Measurements from ENCODE around the gene GART.
A peak's percentile ranks its signal among the peaks of the same experiment; 100 is the strongest.
"Not testable (repeated sequence)": the region's sequence is repeated elsewhere in the genome, so short reads cannot be mapped to it uniquely, and the experiment has no call there.

GART gene

DNA sequence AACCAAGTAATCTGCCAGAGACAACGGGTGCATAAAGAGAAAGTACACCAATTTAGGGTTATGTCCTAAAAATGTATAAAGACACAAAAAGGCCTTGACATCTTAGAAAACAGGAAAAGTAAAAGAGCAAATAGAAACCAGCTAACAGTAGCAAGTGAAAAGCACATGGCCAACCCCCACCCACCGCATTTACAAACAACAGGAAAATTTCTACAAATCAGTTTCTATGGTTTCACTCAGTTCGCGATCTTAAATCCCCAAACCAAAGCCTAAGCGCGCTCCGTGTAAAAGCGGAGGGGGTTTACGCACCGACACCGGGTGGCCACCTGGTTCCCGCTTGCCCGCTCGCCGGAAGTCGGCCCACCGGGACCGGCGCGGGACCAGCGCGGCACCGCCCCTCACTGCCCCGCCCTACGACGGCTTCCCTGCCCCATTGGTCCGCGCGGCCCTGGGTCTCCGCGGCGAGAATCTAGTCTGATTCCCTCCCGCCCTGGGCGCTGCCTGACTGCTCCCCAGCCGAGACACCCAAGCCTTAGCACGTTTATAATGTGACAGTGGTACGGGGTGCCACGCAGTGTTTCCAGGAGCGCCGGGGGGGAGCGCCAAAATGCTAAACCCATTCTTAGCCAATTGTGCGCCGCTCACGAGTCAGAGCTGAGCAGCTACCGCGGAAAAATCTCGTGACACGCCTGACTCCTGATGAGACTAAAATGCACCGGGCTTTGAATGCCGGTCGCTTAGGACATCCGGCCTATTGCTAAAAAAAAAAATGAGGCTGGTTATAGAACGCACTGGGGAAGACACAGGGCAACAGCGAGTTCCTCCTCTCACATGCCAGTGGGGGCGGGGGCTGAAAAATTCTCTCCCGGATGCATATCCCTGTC lies at the start of gene GART:
Gene GART (minus strand): TSS at position 362 of the 884 bp plus-strand sequence. CDS start 2,802 bp downstream, outside the sequence.
- peak; percentile 9 for DNase-seq

DNA sequence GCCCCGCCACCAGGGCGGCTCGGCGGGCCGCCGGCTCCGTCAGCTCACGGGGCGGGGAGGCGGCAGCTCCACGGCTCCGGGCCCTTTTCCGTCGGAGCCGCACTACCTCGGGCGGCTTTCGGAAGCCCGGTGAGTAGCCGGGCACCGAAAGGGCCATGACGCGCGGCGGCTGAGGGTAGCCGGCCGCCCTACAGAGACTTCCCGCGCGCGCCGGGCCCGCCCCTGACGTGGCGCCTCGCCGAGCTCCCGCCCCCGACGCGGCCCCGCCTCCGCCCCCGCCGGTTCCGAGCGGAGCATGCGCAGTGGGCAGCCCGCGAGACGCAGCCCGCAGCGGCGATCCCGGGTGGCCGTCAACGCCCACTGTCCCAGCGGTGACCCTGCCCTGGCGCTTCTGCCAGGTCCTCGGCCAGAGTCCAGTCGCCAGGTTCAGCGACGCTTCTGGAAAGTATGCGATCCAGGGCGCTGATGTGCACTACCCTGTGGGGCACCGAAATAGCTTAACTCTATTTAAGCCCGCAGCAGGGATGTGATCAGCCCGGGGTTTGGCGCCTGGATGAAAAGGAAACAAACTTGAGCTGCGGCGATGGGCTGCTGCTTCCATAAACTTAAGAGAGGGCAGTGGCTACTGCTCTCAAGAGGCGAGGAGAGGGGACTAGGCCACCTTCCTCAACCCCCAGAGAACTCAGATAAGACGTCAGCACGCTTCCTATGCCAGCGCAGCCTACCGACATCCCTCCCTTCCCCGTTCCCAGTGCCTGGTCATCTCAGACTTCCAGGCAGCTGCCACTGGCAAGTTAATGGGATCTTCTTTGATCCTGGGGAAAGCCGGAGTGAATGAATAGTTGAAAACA lies 46.8 kb upstream of the GART start, which contains the start of gene DONSON:
Gene DONSON (minus strand): TSS at position 200 of the 851 bp plus-strand sequence. CDS start 43 bp downstream, at position 157.
- DNase-seq, result no peak

DNA sequence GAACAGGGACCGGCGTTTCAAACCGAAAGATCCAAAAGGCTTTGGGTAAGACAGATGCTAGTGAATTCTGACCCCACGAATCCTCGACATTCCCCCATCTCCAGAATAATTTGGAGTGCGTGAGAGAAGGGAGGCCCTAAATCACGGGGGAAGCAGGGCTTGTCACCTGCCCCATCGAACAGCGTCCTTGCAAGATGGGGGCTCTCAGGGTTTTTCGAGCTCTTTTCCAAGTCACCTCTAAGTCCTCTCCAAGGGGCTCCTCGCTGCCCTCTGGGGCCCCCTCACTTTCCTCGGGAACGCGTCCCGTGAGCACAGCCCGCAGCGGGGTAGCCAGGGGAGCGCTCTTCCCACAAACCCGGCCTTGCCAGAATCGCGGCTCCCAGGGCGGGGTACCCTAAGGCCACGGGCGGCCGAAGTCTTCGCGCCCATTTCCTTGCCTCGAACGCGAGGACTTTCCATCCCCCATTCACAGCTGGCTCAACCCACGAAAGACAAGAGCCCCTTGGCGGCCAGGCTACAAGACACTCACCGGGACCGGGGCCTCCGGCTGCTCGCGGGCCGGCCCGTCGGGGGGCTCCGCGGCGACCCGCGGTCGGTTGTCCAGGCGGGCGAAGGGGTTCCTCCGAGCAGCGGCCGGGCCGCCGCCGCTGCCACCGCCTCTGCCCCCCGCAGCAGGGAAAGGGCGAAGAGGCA lies 46.0 kb upstream of the GART start:
- DNase-seq, result no peak

DNA sequence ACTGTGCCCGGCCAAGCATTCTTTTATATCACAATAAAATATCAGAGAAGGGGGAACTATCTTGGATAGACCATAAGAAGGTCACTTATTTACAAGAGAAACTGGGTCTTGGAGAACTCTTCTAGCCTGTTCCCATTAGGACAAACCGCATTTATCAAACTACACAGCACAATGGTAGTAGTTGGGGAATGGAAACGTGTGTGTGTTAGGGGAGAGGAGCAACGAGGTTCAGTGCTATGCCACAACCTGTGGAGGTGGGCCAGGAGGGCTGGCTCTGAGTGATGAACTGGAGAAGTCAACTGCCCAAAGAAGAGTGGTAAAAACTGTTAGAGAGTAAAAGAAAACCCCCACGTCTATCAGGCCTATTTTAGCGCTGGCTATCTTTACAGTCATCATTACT lies 45.0 kb upstream of the GART start:
- DNase-seq, result no peak

DNA sequence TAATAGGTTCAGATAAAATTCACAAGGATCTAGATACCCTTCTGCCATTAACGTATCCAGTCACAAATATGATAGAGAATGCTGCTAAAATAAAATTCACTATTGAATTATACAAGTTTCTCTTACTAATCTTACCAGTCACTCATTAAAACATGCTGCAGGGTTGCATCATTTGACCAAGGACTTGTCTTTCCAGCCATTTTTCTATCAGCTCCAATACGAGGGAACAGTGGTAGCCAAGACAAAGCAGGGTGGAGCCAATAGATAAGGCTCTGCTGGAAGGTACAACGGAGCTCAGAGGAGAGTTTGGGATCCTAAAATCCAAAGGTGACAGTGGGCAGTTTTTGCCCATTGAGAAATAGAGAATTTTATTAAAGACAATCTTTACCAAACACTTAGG lies 42.5 kb upstream of the GART start:
- DNase-seq, result no peak

DNA sequence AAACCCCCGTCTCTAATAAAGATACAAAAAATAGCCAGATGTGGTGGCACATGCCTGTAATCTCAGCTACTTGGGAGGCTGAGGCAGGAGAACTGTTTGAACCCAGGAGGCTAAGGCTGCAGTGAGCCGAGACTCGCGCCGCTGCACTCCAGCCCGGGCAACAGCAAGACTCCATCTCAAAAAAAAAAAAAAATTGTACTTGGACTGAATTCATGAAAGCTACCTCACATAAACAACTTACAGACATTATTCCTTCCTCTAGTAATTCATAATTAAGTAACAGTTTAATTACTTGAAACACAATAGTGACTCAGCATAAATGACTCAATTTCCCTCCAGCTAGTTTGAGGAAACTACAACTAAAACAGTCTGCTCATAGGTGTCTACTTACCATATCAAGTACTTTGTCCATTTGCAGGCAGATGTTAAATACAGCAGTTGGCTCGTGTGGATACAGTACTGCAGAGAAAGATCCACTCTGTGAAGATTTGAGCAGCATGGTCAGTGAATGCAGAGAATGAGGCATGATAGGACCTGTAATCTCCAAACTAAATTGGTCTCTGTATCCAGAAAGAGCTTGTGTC lies 37.1 kb upstream of the GART start:
- no peak for DNase-seq

DNA sequence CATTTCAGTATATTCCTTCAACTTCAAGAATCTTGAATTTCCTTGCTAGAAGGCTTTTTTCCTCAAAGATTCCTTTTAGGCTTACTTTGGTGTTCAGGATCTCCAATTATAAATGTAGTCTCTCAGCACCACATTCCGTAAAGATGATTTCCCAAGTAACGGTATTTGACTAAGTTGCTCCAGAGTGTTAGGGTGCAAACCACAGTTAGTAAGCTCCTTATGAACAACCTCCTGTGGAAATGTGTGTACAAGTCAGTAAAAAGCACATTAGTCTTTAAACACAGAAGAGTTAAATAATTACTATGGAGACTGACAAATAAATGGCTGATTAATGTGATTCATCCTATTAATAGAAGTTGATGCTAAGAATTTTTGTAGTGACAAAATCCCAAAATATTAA lies 36.3 kb upstream of the GART start:
- DNase-seq, result no peak

DNA sequence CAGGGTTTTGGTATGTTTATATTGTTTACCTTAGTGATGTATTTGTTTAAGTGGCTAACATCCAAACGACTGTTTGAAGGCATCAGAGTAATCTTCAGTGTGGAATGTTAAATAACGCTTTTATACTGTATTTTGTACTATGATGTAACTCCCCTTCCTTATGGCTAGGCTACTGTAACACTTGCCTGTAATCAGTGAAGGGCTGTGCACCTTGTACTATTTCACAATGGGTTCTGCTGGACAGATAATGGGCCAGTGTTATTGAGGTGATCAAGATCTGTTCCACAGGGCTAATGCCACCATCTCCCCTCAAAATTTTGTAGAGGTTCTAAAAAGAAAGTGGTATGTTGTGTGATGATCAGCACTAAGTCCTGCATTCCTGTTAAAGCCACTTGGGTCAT lies 34.8 kb upstream of the GART start:
- DNase-seq, result not testable (repeated sequence)

DNA sequence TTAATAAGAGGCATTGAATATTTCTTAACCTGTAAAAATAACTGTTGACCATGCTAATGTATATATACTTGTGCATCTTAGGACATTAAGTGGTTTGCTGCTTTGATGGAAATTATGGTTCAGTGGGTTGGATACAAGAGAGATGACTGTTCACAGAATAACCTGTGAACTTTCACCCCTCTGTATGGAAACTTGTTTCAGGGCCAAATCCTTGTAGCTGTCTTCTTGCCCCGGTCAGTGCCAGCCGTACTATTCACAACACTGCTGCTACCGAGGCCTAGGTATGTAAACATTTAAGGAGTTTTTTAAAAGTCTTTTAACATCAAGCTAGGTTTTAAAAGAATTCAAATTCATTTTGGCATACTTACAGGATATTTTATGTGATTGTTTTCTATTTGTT lies 30.4 kb upstream of the GART start:
- DNase-seq, result no peak

DNA sequence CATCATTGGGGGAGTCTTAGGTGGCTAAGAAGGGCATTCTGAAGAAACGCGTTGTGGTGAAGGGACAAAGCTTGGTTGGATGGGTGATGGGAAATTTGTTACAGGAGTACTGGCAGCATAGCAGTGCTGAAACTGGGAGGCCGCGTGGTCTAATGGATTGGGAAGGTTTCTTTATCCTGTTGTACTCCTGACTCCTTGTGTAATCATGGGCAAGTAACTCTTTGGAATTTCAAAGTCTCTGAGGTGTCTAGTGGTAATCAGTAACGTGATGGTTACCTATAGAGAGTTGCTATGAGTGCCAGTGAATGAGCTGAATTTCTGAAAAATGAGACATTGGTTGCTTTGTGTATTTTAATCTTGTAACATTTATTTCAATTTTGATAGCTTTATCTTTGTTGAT lies 28.1 kb upstream of the GART start:
- DNase-seq, result no peak

DNA sequence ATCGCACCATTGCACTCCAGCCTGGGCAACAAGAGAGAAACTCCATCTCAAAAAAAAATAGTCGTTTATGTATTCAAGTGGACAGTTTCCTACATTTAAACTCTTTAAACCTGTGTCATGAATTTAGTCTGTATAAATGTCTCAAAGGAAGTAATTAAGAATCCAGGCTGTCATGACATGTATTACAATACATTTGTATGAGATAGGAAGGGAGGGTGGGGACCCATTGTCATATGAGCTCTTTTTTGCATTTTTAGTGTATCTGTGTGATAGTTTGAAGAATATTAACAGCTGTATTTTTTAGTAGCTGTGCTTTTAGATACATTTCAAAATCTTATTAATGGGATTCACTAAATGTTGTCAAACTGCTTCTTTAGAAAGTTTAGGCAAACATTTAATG lies 26.5 kb upstream of the GART start:
- DNase-seq, result no peak

DNA sequence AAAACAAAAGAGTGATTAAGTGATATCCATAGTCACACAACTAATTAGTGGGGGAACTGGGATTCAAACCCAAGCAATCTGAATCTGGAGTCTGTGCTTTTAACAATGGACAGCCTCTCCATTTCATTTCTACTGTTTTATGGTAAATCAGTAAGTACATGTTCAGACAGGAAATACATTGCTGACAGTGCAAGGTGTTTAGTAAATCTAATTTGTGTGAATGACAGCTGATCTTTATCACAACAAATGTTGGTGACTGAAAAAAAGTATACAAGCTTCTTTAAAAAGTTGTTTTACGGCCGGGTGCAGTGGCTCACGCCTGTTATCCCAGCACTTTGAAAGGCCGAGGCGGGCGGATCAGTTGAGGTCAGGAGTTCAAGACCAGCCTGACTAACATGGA lies 26.0 kb upstream of the GART start:
- no peak for DNase-seq

DNA sequence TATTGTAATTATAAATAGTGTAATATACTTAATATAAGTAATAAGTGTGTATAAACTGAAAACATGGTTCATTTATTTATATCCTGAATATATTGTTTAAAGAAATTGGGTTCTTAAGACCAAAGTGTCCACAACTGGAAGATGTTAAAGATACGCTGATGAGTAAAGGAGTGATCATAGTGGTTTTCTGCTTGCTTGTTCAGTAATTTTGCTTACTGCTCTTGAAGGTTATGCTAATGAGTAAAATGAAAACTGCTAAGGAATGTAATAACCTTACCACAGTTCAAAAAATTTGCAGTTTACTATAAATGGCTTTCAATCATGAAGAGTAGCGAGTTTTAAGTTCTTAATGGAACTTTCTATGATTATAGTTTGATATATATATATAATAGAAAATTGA lies 24.6 kb upstream of the GART start:
- no peak for DNase-seq

DNA sequence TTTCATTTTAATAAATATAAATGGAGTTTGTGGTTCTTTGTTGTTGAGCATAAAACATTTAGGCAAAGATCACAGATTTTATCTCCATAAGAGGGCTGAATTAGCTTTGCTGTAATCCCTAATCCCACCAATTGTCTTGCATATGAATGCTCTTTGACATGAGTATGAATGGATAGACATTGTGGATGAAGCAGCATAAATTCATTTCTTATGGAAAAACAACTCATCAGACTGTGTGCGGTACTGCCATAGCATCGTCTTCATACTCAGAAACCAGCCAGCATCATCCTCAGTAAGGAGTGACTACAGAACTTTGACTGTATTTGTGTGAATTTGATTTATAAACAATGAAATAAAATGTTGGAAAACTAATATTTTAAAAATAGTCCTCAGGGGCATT lies 20.5 kb upstream of the GART start:
- DNase-seq, result no peak

DNA sequence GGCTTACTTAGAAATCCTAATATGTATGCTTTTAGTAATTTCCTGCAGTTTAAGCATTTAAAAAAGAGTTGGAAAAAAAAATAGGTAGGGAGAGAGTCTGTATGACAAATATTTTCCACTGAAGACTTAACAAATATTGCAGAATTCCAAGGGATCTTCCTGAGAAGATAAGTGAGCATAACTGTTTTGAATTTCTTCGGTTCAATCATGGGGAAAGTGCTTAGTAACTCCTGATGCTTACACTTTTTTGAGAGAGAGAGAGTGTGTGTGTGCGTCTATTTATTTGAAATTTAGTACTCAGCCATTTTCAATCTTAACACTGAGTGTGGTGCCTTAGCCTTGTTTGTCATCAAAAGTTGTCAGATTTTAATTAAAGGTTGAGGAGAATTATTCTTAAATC lies 19.5 kb upstream of the GART start:
- no peak for DNase-seq

DNA sequence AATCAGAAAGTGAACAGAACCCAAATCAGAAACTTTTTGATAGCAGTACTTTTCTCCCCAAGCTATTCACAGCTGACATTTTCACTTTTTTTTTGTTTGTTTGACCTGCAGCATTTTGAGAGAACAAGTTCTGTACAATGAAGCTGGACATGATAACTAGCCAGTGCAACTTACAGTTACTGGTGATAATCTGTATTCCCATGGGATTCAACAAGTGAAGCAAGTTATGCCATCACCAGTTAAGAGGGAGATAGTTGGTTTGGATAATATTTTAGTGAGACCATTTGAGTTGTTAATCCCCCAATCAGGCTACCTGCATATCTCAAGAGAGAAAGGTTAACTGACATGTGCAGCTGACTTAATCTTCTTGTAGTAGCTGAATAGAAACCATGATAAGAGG lies 19.0 kb upstream of the GART start:
- DNase-seq, result no peak

DNA sequence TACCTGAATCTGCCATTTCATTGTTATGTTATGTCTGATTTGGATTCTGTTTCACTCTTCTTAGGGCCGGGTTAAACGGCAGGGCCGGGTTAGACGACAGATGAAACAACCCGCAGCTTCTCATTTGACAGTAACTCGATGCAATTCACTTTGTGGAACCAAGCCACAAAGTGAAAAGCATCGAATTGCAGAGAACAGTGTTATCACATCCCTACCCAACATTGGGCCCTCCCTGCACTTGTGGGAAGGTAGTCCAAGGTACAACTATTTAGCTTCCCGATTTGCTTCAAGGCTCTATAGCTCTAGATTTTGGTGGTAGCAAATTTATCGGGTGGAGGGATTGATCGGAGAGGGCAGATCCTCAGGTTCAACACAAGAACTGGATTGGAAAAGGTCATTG lies 17.9 kb upstream of the GART start:
- DNase-seq, result no peak

DNA sequence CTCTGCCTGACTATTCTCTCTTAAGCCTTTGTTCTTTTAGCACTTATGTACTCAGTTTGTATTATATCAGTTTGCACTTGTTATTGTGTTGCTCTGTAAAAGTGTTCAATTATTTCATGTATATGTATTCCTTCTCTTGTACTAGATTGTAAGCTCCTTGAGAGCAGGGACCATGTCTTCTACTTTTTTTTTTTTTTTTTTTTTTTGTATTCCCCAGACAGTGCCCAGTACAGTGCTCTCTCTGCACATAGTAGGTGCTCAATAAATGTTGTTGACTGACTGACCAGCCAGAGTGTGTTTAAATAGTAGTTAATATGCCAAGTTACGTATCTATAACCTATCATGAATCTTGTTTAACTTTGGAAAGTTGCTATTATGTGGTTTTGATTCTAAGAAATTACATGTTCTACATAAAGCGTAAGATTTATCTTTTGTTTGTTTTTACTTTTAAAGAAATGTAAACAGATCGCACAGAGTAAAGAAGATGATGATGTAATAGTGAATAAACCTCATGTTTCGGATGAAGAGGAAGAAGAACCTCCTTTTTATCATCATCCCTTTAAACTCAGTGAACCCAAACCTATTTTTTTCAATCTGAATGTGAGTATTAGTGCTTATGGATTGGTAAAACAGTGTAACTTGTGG lies 17.0 kb upstream of the GART start:
- no peak for DNase-seq

DNA sequence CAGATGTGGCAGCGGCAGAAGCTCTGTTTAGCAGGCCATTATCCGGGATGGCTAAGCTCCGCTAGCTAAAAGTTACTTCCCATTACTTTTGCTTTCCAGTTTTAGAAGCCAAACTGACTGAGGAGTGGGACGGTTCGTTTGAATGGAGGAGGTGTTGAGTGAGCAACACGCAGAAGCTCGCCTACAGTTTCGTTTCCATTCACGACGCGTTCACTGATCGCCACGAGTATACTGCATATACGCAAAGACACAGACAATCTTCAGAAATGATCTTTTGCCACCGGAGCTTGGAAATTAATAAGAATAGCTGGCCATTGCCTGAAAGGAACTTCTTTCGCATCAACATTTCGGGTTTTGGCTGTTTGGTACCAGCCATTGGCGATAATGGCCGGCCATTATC lies 15.5 kb upstream of the GART start:
- DNase-seq, result no peak

DNA sequence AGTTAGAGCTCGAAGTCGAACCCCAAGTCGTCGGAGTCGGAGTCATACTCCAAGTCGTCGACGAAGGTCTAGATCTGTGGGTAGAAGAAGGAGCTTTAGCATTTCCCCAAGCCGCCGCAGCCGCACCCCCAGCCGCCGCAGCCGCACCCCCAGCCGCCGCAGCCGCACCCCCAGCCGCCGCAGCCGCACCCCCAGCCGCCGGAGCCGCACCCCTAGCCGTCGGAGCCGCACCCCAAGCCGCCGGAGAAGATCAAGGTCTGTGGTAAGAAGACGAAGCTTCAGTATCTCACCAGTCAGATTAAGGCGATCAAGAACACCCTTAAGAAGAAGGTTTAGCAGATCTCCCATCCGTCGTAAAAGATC lies 13.0 kb upstream of the GART start:
- DNase-seq, result no peak

DNA sequence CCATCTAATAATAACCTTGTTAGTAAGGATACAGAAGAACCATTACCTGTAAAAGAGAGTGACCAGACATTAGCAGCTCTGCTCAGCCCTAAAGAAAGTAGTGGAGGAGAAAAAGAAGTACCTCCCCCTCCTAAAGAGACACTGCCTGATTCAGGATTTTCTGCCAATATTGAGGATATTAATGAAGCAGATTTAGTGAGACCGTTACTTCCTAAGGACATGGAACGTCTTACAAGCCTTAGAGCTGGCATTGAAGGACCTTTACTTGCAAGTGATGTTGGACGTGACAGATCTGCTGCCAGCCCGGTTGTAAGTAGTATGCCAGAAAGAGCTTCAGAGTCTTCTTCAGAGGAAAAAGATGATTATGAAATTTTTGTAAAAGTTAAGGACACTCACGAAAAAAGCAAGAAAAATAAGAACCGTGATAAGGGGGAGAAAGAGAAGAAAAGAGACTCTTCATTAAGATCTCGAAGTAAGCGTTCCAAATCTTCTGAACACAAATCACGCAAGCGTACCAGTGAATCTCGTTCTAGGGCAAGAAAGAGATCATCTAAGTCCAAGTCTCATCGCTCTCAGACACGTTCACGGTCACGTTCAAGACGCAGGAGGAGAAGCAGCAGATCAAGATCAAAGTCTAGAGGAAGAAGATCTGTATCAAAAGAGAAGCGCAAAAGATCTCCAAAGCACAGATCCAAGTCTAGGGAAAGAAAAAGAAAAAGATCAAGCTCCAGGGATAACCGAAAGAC lies 12.5 kb upstream of the GART start:
- no peak for DNase-seq
